ENCODE results near the gene ALDH2. TPM values are rescaled to one million over a fixed set of nuclear protein-coding genes. Genes with fewer than 3 reads are reported as not detected.

The ALDH2 gene
- total RNA-seq = 6.2 and 6.3 TPM in 2 replicates

GRCh38 chr12:111766608-111767361 is at the start of gene ALDH2:
Gene ALDH2 (plus strand): TSS chr12:111766933. CDS start chr12:111766983, 50 bp downstream.

GRCh38 chr12:111841750-111842555 is 75.2 kb downstream of the ALDH2 start, which contains the start of gene MAPKAPK5:
Gene MAPKAPK5 (plus strand): TSS chr12:111842228. CDS start chr12:111842734, 506 bp downstream.

Small RNA genes lying within 50 kb of the gene (small RNA-seq; reads per million reads assigned to genes)
- gene MIR6761 = not detected

Other genes with a start within 250 kb of the ALDH2 start
- 41.1 and 45.1 TPM in 2 replicates for gene ATXN2, start 167.6 kb upstream of the ALDH2 start, total RNA-seq
- gene BRAP, start 81.0 kb upstream of the ALDH2 start, total RNA-seq = 17.4 and 20.8 TPM in 2 replicates
- 16.2 and 32.2 TPM in 2 replicates for gene ACAD10, start 80.9 kb upstream of the ALDH2 start, total RNA-seq
- 24.3 and 34.2 TPM in 2 replicates for gene MAPKAPK5, start 75.3 kb downstream of the ALDH2 start, total RNA-seq
- 3.8 and 9.0 TPM in 2 replicates for gene TMEM116, start 246.2 kb downstream of the ALDH2 start, total RNA-seq
- 34.1 and 64.4 TPM in 2 replicates for gene ERP29, start 246.5 kb downstream of the ALDH2 start, total RNA-seq